Hepatocyte (in vitro differentiated cells): ENCODE data around the gene ARHGAP22. TPM values are rescaled to one million over a fixed set of nuclear protein-coding genes. Genes with fewer than 3 reads are reported as not detected.

Experiments used
- DNase-seq: peaks from one replicate; pipeline ENCODE4 v3.0.0-alpha.2; 2016; ENCODE audit warnings: low spot score
- H2AFZ ChIP-seq: fragments of 200-600 bp; sonication (generic); 2 replicates; pipeline ENCODE4 v1.6.0; 2016; ENCODE audit warnings: antibody characterized with exemption, mild to moderate bottlenecking
- H3K27ac ChIP-seq: fragments of 200-600 bp; sonication (generic); 2 replicates; pipeline ENCODE4 v1.5.1; 2016; ENCODE audit warnings: mild to moderate bottlenecking
- H3K27me3 ChIP-seq: fragments of 200-600 bp; sonication (generic); 2 replicates; pipeline ENCODE4 v1.6.1; 2016
- H3K36me3 ChIP-seq: fragments of 200-600 bp; sonication (generic); replicated peaks from 2 replicates; pipeline ENCODE4 v1.5.1; 2016; ENCODE audit warnings: low read depth; ENCODE audit not compliant: insufficient read depth
- H3K4me1 ChIP-seq: fragments of 200-600 bp; sonication (generic); 2 replicates; pipeline ENCODE4 v1.5.1; 2016; ENCODE audit warnings: mild to moderate bottlenecking, moderate library complexity; ENCODE audit not compliant: insufficient read depth
- H3K4me2 ChIP-seq: fragments of 200-600 bp; sonication (generic); 2 replicates; pipeline ENCODE4 v1.6.0; 2016
- H3K4me3 ChIP-seq: fragments of 200-600 bp; sonication (generic); 2 replicates; pipeline ENCODE4 v1.5.1; 2016; ENCODE audit warnings: mild to moderate bottlenecking
- H3K79me2 ChIP-seq: fragments of 200-600 bp; sonication (generic); 2 replicates; pipeline ENCODE4 v1.6.0; 2017; ENCODE audit warnings: mild to moderate bottlenecking
- H3K9me2 ChIP-seq: fragments of 200-600 bp; sonication (generic); replicated peaks from 2 replicates; pipeline ENCODE4 v1.6.0; 2017; ENCODE audit warnings: mild to moderate bottlenecking; ENCODE audit not compliant: insufficient read depth
- H3K9me3 ChIP-seq: fragments of 200-600 bp; sonication (generic); 2 replicates; pipeline ENCODE4 v1.5.1; 2016; ENCODE audit warnings: low read depth, mild to moderate bottlenecking
- H4K20me1 ChIP-seq: fragments of 200-600 bp; sonication (generic); 2 replicates; pipeline ENCODE4 v1.6.0; 2016; ENCODE audit warnings: mild to moderate bottlenecking; ENCODE audit not compliant: insufficient read depth, poor library complexity, severe bottlenecking
- CTCF ChIP-seq: fragments of 200-600 bp; sonication (generic); IDR thresholded peaks from 2 replicates; pipeline ENCODE4 v1.5.1; 2016; ENCODE audit warnings: antibody characterized with exemption, mild to moderate bottlenecking; ENCODE audit not compliant: poor library complexity
- EZH2 ChIP-seq: fragments of 200-600 bp; sonication (generic); IDR thresholded peaks from 2 replicates; pipeline ENCODE4 v1.6.1; 2016; ENCODE audit warnings: antibody characterized with exemption, mild to moderate bottlenecking, borderline replicate concordance
- EZH2phosphoT487 ChIP-seq: fragments of 200-600 bp; sonication (generic); IDR thresholded peaks from one replicate; pipeline ENCODE4 v1.6.1; 2018; ENCODE audit warnings: antibody characterized with exemption, mild to moderate bottlenecking, low read depth, moderate library complexity; ENCODE audit not compliant: unreplicated experiment, severe bottlenecking
- WGBS: methylation state at CpG from one replicate; pipeline ENCODE4 v1.1.6; 2016; ENCODE audit warnings: low lambda C conversion rate; ENCODE audit errors: missing lambda C conversion rate; 5-methylcytosine and 5-hydroxymethylcytosine counted together
- polyA plus RNA-seq: library from polyadenylated mRNA; unstranded; fragments of >200 nt; fragmentation: Nextera tagmentation; extraction: Ambion mirVana; gene quantifications from 2 replicates; pipeline ENCODE4 v1.2.1, GENCODE V29; 2016
- total RNA-seq: library from RNA; depleted of rRNA; stranded (reverse); fragments of >200 nt; gene quantifications from 2 replicates; pipeline ENCODE4 v1.2.3, GENCODE V29; 2014

The ARHGAP22 gene
- total and polyA plus RNA-seq, 2 experiments from 2014 or later: 1.7 to 1.8 TPM

- Histone ChIP-seq H3K9me3 (no peaks in the 10 kb centered on the region), H3K4me3 (no peak overlapping the region), H4K20me1 (no peaks in the 10 kb centered on the region), H3K4me1 (no peaks in the 10 kb centered on the region), H3K4me2 (no peak overlapping the region), H3K36me3 (no peaks in the 10 kb centered on the region), H2AFZ (no peak overlapping the region), H3K9me2 (no peaks in the 10 kb centered on the region), H3K79me2 (no peaks in the 10 kb centered on the region), H3K27me3 (no peaks in the 10 kb centered on the region), H3K27ac (no peak overlapping the region)
- 80% methylated on average over 5 of the region's 5 CpGs for WGBS
- TF ChIP-seq EZH2 (no peak), CTCF (no peak)
- no peak for DNase-seq
These were observed 110.3 kb downstream of the ARHGAP22 start for GRCh38 chr10:48494611-48495010.

- WGBS: 93% methylated on average over 8 of the region's 8 CpGs
- H3K79me2 ChIP-seq: no peaks in the 10 kb centered on the region
- H3K27me3 ChIP-seq: no peaks in the 10 kb centered on the region
- no peak overlapping the region for H3K27ac ChIP-seq
- no peak overlapping the region for H2AFZ ChIP-seq
- H3K4me3 ChIP-seq: no peak overlapping the region
- no peaks in the 10 kb centered on the region for H3K36me3 ChIP-seq
- no peaks in the 10 kb centered on the region for H3K9me3 ChIP-seq
- H3K4me2 ChIP-seq: no peak overlapping the region
- H3K9me2 ChIP-seq: no peaks in the 10 kb centered on the region
- DNase-seq: no peak
- no peaks in the 10 kb centered on the region for H4K20me1 ChIP-seq
- TF ChIP-seq CTCF: no peak
- no peak for TF ChIP-seq EZH2
- TF ChIP-seq EZH2phosphoT487: no peak
- H3K4me1 ChIP-seq: no peaks in the 10 kb centered on the region
These were observed 110.8 kb downstream of the ARHGAP22 start for GRCh38 chr10:48494073-48494472.

- no peak overlapping the region for H3K27ac ChIP-seq
- no peak overlapping the region for H2AFZ ChIP-seq
- H3K27me3 ChIP-seq: no peaks in the 10 kb centered on the region
- no peaks in the 10 kb centered on the region for H3K4me1 ChIP-seq
- TF ChIP-seq EZH2phosphoT487: no peak
- DNase-seq: no peak
- H3K4me3 ChIP-seq: no peak overlapping the region
- no peaks in the 10 kb centered on the region for H4K20me1 ChIP-seq
- no peaks in the 10 kb centered on the region for H3K36me3 ChIP-seq
- no peaks in the 10 kb centered on the region for H3K9me2 ChIP-seq
- WGBS: 86% methylated on average over 16 of the region's 16 CpGs
- H3K79me2 ChIP-seq: no peaks in the 10 kb centered on the region
- no peak overlapping the region for H3K4me2 ChIP-seq
- no peaks in the 10 kb centered on the region for H3K9me3 ChIP-seq
These were observed 111.6 kb downstream of the ARHGAP22 start for GRCh38 chr10:48493083-48493871.

GRCh38 chr10:48492201-48492600, 112.7 kb downstream of the ARHGAP22 start:
- no peaks in the 10 kb centered on the region for H3K27me3 ChIP-seq
- H3K4me3 ChIP-seq: no peak overlapping the region
- TF ChIP-seq EZH2phosphoT487: no peak
- TF ChIP-seq CTCF: no peak
- TF ChIP-seq EZH2: no peak
- H2AFZ ChIP-seq: no peak overlapping the region
- H4K20me1 ChIP-seq: no peaks in the 10 kb centered on the region
- H3K9me2 ChIP-seq: no peaks in the 10 kb centered on the region
- H3K79me2 ChIP-seq: no peaks in the 10 kb centered on the region
- no peaks in the 10 kb centered on the region for H3K36me3 ChIP-seq
- no peaks in the 10 kb centered on the region for H3K4me1 ChIP-seq
- H3K4me2 ChIP-seq: no peak overlapping the region
- DNase-seq: no peak
- no peaks in the 10 kb centered on the region for H3K9me3 ChIP-seq
- 63% methylated on average over 2 of the region's 2 CpGs for WGBS
- H3K27ac ChIP-seq: no peak overlapping the region
